Measurements from ENCODE around the gene PPP2R2D.
A peak's percentile ranks its signal among the peaks of the same experiment; 100 is the strongest.

Gene PPP2R2D

GRCh38 chr10:131889755-131890154 lies 11.1 kb upstream of the PPP2R2D start:
- DNase-seq (ENCODE audit: low read depth): no peak

- DNase-seq (ENCODE audit: low read depth): no peak
These were observed 10.3 kb upstream of the PPP2R2D start for GRCh38 chr10:131890276-131891195.

- DNase-seq (ENCODE audit: low read depth): no peak
These were observed 9.4 kb upstream of the PPP2R2D start for GRCh38 chr10:131891196-131891928.

GRCh38 chr10:131891929-131892805 lies 8.6 kb upstream of the PPP2R2D start:
- DNase-seq (ENCODE audit: low read depth): no peak

GRCh38 chr10:131892806-131893675 lies 7.8 kb upstream of the PPP2R2D start:
- DNase-seq (ENCODE audit: low read depth): no peak

- no peak for DNase-seq (ENCODE audit: low read depth)
These were observed 5.7 kb upstream of the PPP2R2D start for GRCh38 chr10:131895116-131895515.

GRCh38 chr10:131896403-131896802 lies 4.4 kb upstream of the PPP2R2D start:
- no peak for DNase-seq (ENCODE audit: low read depth)

- DNase-seq (ENCODE audit: low read depth): no peak
These were observed 3.4 kb upstream of the PPP2R2D start for GRCh38 chr10:131897297-131897899.

GRCh38 chr10:131898061-131898460 lies 2.7 kb upstream of the PPP2R2D start:
- DNase-seq (ENCODE audit: low read depth): no peak

- no peak for DNase-seq (ENCODE audit: low read depth)
These were observed 2.1 kb upstream of the PPP2R2D start for GRCh38 chr10:131898713-131899112.

GRCh38 chr10:131899116-131899690 lies 1.6 kb upstream of the PPP2R2D start:
- no peak for DNase-seq (ENCODE audit: low read depth)

GRCh38 chr10:131899695-131900349 lies 986 bp upstream of the PPP2R2D start:
- DNase-seq (ENCODE audit: low read depth): no peak

- DNase-seq (ENCODE audit: low read depth): peak; percentile 34
These were observed 497 bp downstream of the PPP2R2D start for GRCh38 chr10:131901181-131901829.

- DNase-seq (ENCODE audit: low read depth): no peak
These were observed 1.4 kb downstream of the PPP2R2D start for GRCh38 chr10:131902211-131902610.

GRCh38 chr10:131902691-131903090 lies 1.9 kb downstream of the PPP2R2D start:
- DNase-seq (ENCODE audit: low read depth): no peak

- DNase-seq (ENCODE audit: low read depth): no peak
These were observed 4.4 kb downstream of the PPP2R2D start for GRCh38 chr10:131905267-131905571.

- DNase-seq (ENCODE audit: low read depth): no peak
These were observed 4.9 kb downstream of the PPP2R2D start for GRCh38 chr10:131905603-131906268.

GRCh38 chr10:131906269-131906639 lies 5.4 kb downstream of the PPP2R2D start:
- no peak for DNase-seq (ENCODE audit: low read depth)

- DNase-seq (ENCODE audit: low read depth): no peak
These were observed 6.9 kb downstream of the PPP2R2D start for GRCh38 chr10:131907679-131908078.
